Measurements from ENCODE around the gene TPSG1.
"Not testable (repeated sequence)": the region's sequence is repeated elsewhere in the genome, so short reads cannot be mapped to it uniquely, and the experiment has no call there.

TPSG1 gene

GRCh38 chr16:1215574-1216295 is 9.3 kb downstream of the TPSG1 start:
- DNase-seq (ENCODE audit: low read depth): no peak

- DNase-seq (ENCODE audit: low read depth): no peak
Observed at GRCh38 chr16:1214719-1215118, 10.3 kb downstream of the TPSG1 start.

GRCh38 chr16:1213796-1214372 is 11.2 kb downstream of the TPSG1 start:
- DNase-seq (ENCODE audit: low read depth): no peak

- no peak for DNase-seq (ENCODE audit: low read depth)
Observed at GRCh38 chr16:1213231-1213630, 11.8 kb downstream of the TPSG1 start.

- no peak for DNase-seq (ENCODE audit: low read depth)
Observed at GRCh38 chr16:1212616-1213194, 12.4 kb downstream of the TPSG1 start.

GRCh38 chr16:1211451-1212268 is 13.4 kb downstream of the TPSG1 start:
- DNase-seq (ENCODE audit: low read depth): no peak

GRCh38 chr16:1210461-1210860 is 14.6 kb downstream of the TPSG1 start:
- DNase-seq (ENCODE audit: low read depth): no peak

- no peak for DNase-seq (ENCODE audit: low read depth)
Observed at GRCh38 chr16:1209081-1209480, 16.0 kb downstream of the TPSG1 start.

GRCh38 chr16:1208239-1208830 is 16.7 kb downstream of the TPSG1 start:
- no peak for DNase-seq (ENCODE audit: low read depth)

GRCh38 chr16:1206786-1207185 is 18.3 kb downstream of the TPSG1 start:
- DNase-seq (ENCODE audit: low read depth): no peak

GRCh38 chr16:1206326-1206725 is 18.7 kb downstream of the TPSG1 start:
- DNase-seq (ENCODE audit: low read depth): no peak

- no peak for DNase-seq (ENCODE audit: low read depth)
Observed at GRCh38 chr16:1204933-1205332, 20.1 kb downstream of the TPSG1 start.

- DNase-seq (ENCODE audit: low read depth): no peak
Observed at GRCh38 chr16:1202274-1202673, 22.8 kb downstream of the TPSG1 start.

- DNase-seq (ENCODE audit: low read depth): no peak
Observed at GRCh38 chr16:1201444-1201843, 23.6 kb downstream of the TPSG1 start.

GRCh38 chr16:1200014-1200627 is 24.9 kb downstream of the TPSG1 start:
- no peak for DNase-seq (ENCODE audit: low read depth)

GRCh38 chr16:1199347-1200013 is 25.6 kb downstream of the TPSG1 start:
- DNase-seq (ENCODE audit: low read depth): no peak

- not testable (repeated sequence) for DNase-seq (ENCODE audit: low read depth)
Observed at GRCh38 chr16:1198671-1199346, 26.3 kb downstream of the TPSG1 start.

- no peak for DNase-seq (ENCODE audit: low read depth)
Observed at GRCh38 chr16:1198194-1198593, 26.9 kb downstream of the TPSG1 start.

- no peak for DNase-seq (ENCODE audit: low read depth)
Observed at GRCh38 chr16:1197237-1197866, 27.7 kb downstream of the TPSG1 start.

GRCh38 chr16:1196494-1196893 is 28.6 kb downstream of the TPSG1 start:
- no peak for DNase-seq (ENCODE audit: low read depth)

- no peak for DNase-seq (ENCODE audit: low read depth)
Observed at GRCh38 chr16:1195393-1195666, 29.7 kb downstream of the TPSG1 start.

Data from GM04503 (cell line).